ENCODE data around the gene TAOK3.

DNA sequence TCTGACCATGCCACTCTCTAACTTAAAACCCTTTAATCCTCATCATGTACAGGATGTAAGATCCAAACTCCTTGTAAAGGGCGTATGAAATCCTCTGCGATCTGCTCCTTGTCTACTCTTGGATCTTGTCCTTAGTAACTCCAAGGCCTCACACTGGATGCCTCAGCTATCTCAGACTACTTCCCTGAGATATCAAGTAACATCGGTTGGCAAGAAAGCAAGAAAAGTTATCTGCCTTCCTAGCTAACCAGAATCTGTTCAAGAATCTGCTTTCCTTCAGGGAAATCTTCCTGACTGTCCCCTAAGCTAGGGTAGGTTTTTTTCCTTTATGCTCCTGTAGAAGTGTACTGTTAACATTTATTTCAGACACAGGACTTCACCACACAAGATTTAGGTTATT, 82.6 kb downstream of the TAOK3 start:
- TF ChIP-seq POLR2A (IDR thresholded peaks at IDR 0.05) (no peak), POLR2AphosphoS5 (IDR thresholded peaks at IDR 0.05) (no peak)
- TF ChIP-seq, protein P1, sequence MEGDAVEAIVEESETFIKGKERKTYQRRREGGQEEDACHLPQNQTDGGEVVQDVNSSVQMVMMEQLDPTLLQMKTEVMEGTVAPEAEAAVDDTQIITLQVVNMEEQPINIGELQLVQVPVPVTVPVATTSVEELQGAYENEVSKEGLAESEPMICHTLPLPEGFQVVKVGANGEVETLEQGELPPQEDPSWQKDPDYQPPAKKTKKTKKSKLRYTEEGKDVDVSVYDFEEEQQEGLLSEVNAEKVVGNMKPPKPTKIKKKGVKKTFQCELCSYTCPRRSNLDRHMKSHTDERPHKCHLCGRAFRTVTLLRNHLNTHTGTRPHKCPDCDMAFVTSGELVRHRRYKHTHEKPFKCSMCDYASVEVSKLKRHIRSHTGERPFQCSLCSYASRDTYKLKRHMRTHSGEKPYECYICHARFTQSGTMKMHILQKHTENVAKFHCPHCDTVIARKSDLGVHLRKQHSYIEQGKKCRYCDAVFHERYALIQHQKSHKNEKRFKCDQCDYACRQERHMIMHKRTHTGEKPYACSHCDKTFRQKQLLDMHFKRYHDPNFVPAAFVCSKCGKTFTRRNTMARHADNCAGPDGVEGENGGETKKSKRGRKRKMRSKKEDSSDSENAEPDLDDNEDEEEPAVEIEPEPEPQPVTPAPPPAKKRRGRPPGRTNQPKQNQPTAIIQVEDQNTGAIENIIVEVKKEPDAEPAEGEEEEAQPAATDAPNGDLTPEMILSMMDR (IDR thresholded peaks at IDR 0.05): no peak

Data from prostate gland (tissue), 2 donors.